Adipocyte (in vitro differentiated cells): Measurements from ENCODE around the gene KLHL13.

Experiments used
- DNase-seq: peaks from one replicate; pipeline ENCODE4 v3.0.0-alpha.2; 2015; ENCODE audit warnings: low read depth
- H3K27me3 ChIP-seq: replicated peaks from 2 replicates; pipeline ENCODE4 v1.7.0; 2013; ENCODE audit warnings: mild to moderate bottlenecking, low read length, moderate library complexity; ENCODE audit not compliant: control insufficient read depth, insufficient read depth
- H3K36me3 ChIP-seq: 2 replicates; pipeline ENCODE4 v1.7.0; 2013; ENCODE audit warnings: low read length, mild to moderate bottlenecking, moderate library complexity; ENCODE audit not compliant: control insufficient read depth, insufficient read depth, severe bottlenecking
- H3K4me1 ChIP-seq: 2 replicates; pipeline ENCODE4 v1.7.0; 2013; ENCODE audit warnings: mild to moderate bottlenecking, low read length, moderate library complexity; ENCODE audit not compliant: control insufficient read depth, insufficient read depth
- H3K4me3 ChIP-seq: 2 replicates; pipeline ENCODE4 v1.7.0; 2013; ENCODE audit warnings: mild to moderate bottlenecking, low read length, moderate library complexity
- H3K9ac ChIP-seq: 2 replicates; pipeline ENCODE4 v1.7.0; 2013; ENCODE audit warnings: mild to moderate bottlenecking, low read length, moderate library complexity
- H3K9me3 ChIP-seq: 2 replicates; pipeline ENCODE4 v1.7.0; 2013; ENCODE audit warnings: mild to moderate bottlenecking, low read length, moderate library complexity; ENCODE audit not compliant: control insufficient read depth

The KLHL13 gene

DNA sequence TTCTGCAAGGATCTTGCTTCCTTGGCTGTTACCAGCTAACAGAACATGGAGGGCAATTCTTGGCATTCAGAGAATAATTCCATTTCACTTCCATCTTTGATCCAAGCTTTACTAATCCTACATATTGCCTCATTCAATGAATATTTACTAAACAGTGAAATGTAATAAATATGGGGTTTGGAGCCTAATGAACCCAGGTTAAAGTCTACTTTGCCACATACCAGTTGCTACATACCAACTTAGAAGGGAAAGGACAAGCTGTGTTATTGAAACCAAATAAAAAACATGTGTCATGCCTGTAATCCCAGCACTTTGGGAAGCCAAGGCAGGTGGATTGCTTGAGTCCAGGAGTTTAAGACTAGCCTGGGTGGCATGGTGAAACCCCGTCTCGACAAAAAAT is 265.6 kb downstream of the KLHL13 start:
- no peaks in the 10 kb centered on the region for H3K9me3 ChIP-seq
- no peaks in the 10 kb centered on the region for H3K27me3 ChIP-seq
- no peaks in the 10 kb centered on the region for H3K4me1 ChIP-seq
- no peak overlapping the region for H3K9ac ChIP-seq
- H3K4me3 ChIP-seq: no peak overlapping the region
- H3K36me3 ChIP-seq: no peaks in the 10 kb centered on the region
- DNase-seq: no peak
